Non-pigmented ciliary epithelial cell (primary cell): ENCODE measurements around the gene NFE2L3.
A peak's percentile ranks its signal among the peaks of the same experiment; 100 is the strongest.
"Not testable (repeated sequence)": the region's sequence is repeated elsewhere in the genome, so short reads cannot be mapped to it uniquely, and the experiment has no call there.

Experiments
- DNase-seq: peaks from one replicate; pipeline ENCODE4 v3.0.0-alpha.2; 2010; ENCODE audit warnings: low read depth

Gene NFE2L3, protein sequence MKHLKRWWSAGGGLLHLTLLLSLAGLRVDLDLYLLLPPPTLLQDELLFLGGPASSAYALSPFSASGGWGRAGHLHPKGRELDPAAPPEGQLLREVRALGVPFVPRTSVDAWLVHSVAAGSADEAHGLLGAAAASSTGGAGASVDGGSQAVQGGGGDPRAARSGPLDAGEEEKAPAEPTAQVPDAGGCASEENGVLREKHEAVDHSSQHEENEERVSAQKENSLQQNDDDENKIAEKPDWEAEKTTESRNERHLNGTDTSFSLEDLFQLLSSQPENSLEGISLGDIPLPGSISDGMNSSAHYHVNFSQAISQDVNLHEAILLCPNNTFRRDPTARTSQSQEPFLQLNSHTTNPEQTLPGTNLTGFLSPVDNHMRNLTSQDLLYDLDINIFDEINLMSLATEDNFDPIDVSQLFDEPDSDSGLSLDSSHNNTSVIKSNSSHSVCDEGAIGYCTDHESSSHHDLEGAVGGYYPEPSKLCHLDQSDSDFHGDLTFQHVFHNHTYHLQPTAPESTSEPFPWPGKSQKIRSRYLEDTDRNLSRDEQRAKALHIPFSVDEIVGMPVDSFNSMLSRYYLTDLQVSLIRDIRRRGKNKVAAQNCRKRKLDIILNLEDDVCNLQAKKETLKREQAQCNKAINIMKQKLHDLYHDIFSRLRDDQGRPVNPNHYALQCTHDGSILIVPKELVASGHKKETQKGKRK

GRCh38 chr7:26151953-26152781 is at the start of gene NFE2L3:
TSS of gene NFE2L3 (plus strand) at chr7:26152198. CDS start at chr7:26152499, 301 bp downstream.
- DNase-seq, result peak; percentile 13

GRCh38 chr7:26103596-26103995 is 48.4 kb upstream of the NFE2L3 start:
- DNase-seq, result no peak

- DNase-seq, result no peak
Measured at GRCh38 chr7:26105236-26105635, 46.8 kb upstream of the NFE2L3 start.

DNA sequence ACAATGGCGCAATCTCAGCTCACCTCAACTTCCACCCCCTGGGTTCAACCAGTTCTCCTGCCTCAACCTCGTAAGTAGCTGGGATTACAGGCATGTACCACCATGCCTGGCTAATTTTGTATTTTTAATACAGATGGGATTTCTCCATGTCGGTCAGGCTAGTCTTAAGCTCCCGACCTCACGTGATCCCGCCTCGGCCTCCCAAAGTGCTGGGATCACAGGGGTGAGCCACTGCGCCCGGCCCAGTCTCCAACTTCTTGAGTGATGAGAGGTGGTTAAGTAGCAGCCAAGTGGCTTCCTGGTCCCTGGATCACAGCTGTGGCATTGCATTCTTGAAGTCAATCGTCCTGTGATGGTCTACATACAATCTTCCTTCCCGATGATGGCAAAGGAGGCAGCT is 46.1 kb upstream of the NFE2L3 start:
- no peak for DNase-seq

DNA sequence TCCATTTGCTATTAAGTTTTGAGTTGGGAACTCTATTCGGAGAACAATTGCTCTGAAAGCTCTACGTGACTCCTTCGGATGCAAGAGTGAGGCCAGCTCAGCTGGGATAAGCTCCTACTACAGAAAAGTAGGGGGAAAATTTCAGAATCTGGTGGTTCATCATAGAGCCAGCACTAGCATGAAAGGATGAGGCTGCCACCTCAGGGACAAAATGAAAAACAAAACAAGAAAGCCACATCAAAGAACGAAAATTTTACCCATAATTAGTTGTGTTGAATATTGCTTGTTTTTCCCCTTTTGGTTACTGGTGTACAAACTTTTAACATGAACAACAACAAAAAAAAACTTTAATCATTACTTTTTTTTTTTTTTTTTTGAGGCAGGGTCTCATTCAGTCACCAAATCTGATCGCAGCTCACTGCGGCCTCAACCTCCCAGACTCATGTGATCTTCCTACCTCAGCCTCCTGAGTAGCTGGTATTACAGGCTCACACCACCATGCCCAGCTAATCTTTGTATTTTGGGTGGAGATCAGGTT is 39.7 kb upstream of the NFE2L3 start:
- no peak for DNase-seq

DNA sequence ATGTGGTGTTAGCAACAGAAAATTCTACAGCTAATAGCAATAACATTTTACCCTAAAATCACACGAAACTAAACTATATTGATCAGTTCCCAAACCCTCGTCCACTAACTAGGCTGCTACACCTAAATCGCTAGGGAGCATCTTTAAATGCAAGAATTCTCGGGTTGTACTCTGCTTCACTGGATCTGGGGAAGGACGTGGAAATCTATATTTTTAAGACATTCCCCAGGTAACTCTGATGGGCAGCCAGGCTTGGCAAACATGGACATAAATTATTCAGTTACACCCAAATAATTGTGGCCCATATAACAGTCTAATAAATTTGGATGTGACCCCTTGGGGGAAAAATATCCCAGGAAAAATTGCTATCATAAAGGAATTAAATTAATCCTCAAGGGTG is 36.3 kb upstream of the NFE2L3 start:
- no peak for DNase-seq

- DNase-seq, result no peak
Measured at GRCh38 chr7:26117142-26117807, 34.7 kb upstream of the NFE2L3 start.

DNA sequence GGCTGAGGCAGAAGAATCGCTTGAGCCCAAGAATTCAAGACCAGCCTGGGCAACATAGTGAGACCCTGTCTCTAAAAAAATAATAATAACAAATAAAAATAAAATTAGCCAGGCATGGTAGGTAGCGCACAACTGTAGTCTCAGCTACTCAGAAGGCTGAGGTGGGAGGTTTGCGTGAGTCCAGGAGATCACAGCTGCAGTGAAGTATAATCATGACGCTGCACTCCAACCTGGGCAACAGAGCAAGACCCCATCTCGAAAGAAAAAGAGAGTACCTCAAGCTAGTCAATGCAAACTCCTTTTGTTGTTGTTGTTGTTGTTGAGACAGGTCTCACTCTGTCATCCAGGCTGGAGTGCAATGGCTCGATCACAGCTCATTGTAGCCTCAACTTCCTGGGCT is 34.0 kb upstream of the NFE2L3 start:
- no peak for DNase-seq

DNA sequence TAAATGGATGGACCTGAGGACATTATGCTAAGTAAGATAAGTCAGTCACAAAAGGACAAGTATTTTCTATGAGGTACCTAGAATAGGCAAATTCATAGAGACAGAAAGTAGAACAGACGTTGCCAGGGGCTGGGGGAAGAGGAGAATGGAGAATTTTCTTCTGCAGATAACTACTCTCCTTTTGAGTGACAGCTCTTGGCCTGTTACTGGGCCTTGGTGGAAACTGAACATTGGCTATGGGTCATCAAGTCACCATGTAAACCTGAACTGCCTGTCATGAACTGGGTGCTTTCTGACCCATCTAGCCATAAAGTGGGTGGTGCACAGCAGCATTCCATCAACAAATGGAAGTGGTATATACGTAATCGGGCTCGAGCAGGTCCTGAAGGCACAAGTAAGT is 29.3 kb upstream of the NFE2L3 start:
- no peak for DNase-seq

GRCh38 chr7:26124775-26125174 is 27.2 kb upstream of the NFE2L3 start:
- not testable (repeated sequence) for DNase-seq

DNA sequence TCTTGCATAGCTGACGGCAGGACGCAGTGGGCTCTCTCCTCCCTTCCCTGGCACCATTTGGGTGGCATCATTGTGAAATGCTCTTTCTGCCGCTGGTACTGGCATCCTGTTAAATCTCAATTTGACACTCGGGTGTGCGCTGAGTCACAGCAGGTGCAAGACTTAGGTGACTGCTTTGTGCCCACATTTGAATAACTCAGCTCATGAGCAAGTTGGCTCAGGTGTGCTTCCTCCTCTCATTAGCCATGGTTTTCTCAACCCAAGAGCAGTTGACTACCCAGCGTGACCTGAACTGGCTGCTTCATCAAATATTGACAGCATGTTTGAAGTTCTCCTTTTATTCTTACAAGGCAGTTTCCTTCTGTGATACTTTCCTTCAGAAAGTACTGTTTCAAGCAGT is 24.6 kb upstream of the NFE2L3 start:
- DNase-seq, result no peak

- no peak for DNase-seq
Measured at GRCh38 chr7:26131056-26131589, 20.9 kb upstream of the NFE2L3 start.

DNA sequence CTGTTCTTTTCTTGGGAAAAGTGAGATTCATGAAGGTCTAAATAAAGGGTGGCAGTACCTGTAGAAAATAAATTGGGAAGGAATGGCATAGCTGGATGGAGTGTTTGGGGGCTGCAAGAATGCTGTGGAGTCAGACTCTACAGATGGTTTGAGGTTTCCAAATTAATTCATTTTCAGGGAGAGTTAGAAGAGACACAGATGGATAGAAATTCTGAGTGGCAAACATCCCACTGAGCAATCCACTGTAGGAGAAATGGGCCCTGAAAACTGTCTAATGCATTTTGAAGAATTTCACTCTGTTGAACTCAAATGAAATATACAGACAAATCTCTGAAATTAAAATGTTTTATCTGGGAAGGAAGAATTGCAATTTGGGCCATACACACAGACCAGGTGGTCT is 16.9 kb upstream of the NFE2L3 start:
- DNase-seq, result no peak

GRCh38 chr7:26135551-26135950 is 16.4 kb upstream of the NFE2L3 start:
- DNase-seq, result no peak

DNA sequence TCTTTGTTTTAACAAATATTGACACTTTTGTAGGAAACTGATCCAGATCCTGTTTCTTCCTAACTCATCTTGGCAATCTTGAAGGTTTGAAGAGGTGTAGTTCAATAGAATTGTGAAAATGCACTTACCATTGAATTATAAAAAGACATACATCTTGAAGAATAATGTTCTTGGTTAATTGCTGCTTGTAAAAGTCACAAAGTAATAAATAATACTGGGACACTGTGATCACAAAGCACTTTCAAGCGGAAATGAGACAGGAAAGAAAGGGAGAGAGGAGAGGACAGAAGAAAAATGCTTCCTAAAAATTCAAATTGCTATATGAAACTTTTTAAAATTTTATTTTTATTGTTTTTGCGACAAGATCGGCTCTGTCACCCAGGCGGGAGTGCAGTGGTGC is 15.2 kb upstream of the NFE2L3 start:
- DNase-seq, result no peak

DNA sequence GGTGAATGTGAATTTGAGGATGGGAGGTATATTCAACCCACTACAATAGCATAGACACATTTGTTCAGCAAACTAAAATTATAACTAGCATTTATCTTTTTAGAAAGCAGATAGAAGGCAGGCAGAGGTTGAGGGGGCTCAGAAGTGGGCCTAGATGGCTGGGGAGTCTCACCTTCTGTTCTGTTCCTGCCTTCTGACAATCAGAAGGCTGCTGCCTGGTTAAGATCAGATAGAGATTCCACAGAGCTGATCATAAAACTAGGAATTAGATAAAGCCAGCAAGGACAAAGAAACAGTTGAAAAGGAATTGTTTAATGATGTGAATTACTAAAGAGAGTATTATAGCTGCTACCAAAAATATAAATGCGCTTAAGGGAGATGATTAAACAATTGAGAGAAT is 11.6 kb upstream of the NFE2L3 start:
- DNase-seq, result no peak

DNA sequence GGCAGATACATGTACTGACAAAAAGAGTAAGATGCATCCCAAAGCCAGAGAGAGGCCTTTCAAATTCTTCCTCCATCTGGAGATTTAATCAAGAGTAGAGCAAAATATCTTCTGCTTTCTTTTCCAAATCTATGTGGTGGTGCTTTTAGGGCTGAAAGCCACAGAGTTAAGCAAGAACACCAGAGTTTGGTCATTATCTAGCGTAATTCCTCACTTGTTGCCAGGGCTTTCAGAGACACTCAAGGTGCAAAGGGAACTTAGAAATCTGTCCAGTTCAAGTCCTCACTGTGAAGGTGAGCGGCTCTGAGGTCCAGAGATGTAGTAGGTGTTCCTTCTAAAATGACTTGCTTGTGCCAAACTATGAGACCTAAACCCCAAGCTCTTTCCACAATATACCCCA is 10.9 kb upstream of the NFE2L3 start:
- DNase-seq, result no peak

DNA sequence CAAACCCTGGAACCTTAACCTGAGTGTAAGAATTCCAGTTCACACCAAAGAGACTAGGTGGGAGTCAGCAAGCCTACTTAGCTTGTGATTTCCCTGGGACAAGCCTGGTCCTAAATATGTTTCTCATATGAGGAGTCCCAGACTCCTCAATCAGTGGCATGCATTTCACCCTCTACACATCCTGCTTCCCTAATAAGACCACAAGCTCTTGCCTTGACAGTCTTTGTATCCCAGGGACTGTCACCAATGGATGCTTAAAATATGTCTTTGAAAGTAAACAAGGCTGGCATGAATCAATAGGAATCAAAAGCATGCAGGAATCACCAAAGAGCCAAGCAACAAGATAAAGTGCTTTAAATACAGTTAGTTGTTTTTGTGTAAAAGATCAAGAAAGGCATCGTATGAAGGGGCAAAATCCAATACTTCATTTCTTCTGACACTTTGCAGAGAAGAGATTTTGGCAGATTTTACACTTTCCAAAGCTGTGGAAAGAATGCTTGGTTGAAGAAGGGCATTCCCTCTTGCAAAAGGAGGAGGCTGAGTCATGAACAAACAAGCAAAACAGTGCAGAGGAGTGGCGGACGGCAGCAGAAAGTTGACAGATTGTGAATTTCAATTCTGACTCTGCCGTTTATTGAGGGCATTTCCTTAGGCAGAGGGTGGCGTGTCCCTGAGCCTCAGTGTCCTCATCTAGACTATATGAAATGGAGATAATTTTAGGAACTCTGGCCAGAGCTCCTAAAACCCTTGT is 8.5 kb upstream of the NFE2L3 start:
- peak; percentile 23 for DNase-seq

DNA sequence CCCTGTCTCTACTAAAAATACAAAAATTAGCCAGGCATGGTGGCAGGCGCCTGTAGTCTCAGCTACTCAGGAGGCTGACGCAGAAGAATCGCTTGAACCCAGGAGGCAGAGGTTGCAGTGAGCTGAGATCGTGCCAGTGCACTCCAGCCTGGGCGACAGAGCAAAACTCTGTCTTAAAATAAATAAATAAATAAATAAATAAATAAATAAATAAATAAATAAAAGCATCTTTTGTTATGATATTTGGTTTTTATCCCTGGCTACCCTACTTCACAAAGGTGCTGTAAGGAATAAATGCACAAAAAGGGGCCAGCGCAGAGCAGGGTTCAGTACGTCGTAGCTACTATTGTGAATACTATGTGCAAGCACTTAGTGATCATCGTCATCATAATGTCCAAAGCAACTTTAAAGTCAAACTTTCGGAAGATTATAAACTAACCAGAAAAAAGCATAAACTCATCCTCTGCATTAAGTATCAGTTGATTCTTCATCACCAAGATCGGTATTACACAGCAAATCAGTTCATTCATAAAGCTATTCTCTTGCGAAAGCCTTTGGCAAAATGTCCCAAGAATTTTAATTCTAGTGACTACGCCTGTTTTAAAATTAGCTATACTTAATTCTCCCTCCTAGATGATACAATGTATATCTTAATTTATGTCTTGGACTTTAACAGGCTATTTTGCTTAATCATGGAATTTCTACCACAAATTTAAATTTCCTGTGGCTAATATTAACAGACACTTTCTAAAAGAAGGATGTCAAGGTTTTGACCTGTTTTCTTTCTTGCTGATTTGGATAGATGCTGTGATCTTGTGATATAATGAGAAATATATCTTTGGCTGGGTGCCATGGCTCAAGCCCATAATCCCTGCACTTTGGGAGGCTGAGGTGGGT is 7.6 kb upstream of the NFE2L3 start:
- DNase-seq, result no peak

DNA sequence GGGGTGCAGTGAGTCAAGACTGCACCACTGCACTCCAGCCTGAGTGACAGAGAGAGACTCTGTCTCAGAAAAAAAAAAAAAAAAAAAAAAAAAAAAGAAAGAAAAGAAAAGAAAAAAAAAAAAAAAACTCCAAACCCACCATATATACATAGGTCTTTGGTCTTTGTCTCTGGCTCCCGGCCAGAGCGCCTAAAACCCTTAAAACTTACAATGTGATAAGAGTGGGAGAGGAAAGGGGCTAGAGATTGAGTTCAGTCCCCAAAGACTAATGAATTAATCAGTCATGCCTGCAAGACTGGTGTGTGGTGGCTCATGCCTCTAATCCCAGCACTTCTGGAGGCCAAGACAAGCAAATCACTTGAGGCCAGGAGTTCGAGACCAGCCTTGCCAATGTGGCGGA is 6.8 kb upstream of the NFE2L3 start:
- no peak for DNase-seq
